Gastroesophageal sphincter (tissue), 3 donors: Measurements from ENCODE around the gene ARAP1.

Source experiments
- POLR2A ChIP-seq, 2 donors: fragments of 450-650 bp; IDR thresholded peaks; one replicate each; pipeline ENCODE4 v1.6.1; 2017; ENCODE audit warnings: antibody characterized with exemption in 2 of 2, mild to moderate bottlenecking in 2 of 2, moderate library complexity in 1 of 2
- POLR2AphosphoS5 ChIP-seq: sonication (generic); formaldehyde crosslinking; IDR thresholded peaks from one replicate; pipeline ENCODE4 v1.6.1; 2017; ENCODE audit warnings: antibody characterized with exemption
- TF ChIP-seq, protein P1 (sequence below), 4 experiments: fragments of 200-600 bp in 2 of 4; fragments of 450-650 bp in 2 of 4; sonication (generic) in 1 of 4; IDR thresholded peaks; one replicate each; pipeline ENCODE4 v1.5.1; 2017 to 2019; ENCODE audit warnings: antibody characterized with exemption in 4 of 4, mild to moderate bottlenecking in 2 of 4, moderate library complexity in 2 of 4

DNA sequence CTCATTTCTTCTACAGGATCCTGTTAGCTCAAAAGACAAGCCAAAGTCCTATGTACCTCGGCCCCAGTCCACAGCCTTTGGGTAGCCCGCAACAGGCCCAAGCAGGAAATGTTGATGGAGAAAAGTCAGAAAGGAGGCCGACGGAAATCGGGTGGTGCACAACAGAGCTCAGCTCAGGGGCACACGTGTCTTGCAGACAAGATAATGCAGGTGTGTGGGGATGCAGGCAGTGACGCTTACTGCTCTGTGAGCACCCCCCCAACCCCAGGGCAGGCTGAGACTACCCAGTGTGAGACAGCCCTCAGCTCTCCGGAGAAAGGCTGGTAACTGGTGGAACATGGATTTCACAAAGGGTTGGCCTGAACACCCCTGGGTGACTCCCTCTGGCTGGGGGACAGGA is 73.7 kb downstream of the ARAP1 start:
- TF ChIP-seq, protein P1, sequence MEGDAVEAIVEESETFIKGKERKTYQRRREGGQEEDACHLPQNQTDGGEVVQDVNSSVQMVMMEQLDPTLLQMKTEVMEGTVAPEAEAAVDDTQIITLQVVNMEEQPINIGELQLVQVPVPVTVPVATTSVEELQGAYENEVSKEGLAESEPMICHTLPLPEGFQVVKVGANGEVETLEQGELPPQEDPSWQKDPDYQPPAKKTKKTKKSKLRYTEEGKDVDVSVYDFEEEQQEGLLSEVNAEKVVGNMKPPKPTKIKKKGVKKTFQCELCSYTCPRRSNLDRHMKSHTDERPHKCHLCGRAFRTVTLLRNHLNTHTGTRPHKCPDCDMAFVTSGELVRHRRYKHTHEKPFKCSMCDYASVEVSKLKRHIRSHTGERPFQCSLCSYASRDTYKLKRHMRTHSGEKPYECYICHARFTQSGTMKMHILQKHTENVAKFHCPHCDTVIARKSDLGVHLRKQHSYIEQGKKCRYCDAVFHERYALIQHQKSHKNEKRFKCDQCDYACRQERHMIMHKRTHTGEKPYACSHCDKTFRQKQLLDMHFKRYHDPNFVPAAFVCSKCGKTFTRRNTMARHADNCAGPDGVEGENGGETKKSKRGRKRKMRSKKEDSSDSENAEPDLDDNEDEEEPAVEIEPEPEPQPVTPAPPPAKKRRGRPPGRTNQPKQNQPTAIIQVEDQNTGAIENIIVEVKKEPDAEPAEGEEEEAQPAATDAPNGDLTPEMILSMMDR (IDR thresholded peaks at IDR 0.05) = no peak
- no peak for TF ChIP-seq POLR2AphosphoS5
- TF ChIP-seq POLR2A (IDR thresholded peaks at IDR 0.05) = no peak
